SK-N-SH (cell line): ENCODE results near the gene HES1. TPM values are rescaled to one million over a fixed set of nuclear protein-coding genes. Genes with fewer than 3 reads are reported as not detected.
A peak's percentile ranks its signal among the peaks of the same experiment; 100 is the strongest.

Source experiments
- CTCF ChIA-PET: fragments of 300-600, 350-600 bp; formaldehyde crosslinking; extraction: SDS; loops from one replicate; lab custom pipeline; 2021; lab: Yijun Ruan, JAX
- POLR2A ChIA-PET: fragments of 350-600 bp; sonication (Branson Sonifier 250); formaldehyde crosslinking; extraction: SDS; loops from one replicate; lab custom pipeline; 2020; ENCODE audit warnings: antibody characterized with exemption, inconsistent platforms; lab: Yijun Ruan, JAX
- DNase-seq: peaks from one replicate; pipeline ENCODE4 v3.0.0; 2012
- H2AFZ ChIP-seq: fragments of 200-600 bp; sonication (generic); 2 replicates; pipeline ENCODE4 v1.8.1; 2016; ENCODE audit warnings: antibody characterized with exemption, mild to moderate bottlenecking, low read depth
- H3F3A ChIP-seq: fragments of 200-600 bp; sonication (generic); replicated peaks from 2 replicates; pipeline ENCODE3; 2016; ENCODE audit warnings: antibody characterized with exemption, mild to moderate bottlenecking; ENCODE audit not compliant: insufficient read depth
- H3K27ac ChIP-seq, 2 experiments: fragments of 200-500 bp in 1 of 2; fragments of 200-600 bp in 1 of 2; sonication (Bioruptor generic) in 1 of 2; sonication (generic), shearing (Covaris generic) in 1 of 2; 2 replicates each; pipeline versions ENCODE4 v1.5.1 to v1.6.1; 2014 to 2016; ENCODE audit warnings: low read depth in 2 of 2, inconsistent platforms in 1 of 2, low read length in 1 of 2, mild to moderate bottlenecking in 1 of 2, mixed read lengths in 1 of 2
- H3K27me3 ChIP-seq: fragments of 200-600 bp; sonication (generic), shearing (Covaris generic); 2 replicates; pipeline ENCODE4 v1.6.1; 2016; ENCODE audit warnings: mixed run types; ENCODE audit not compliant: insufficient read depth
- H3K36me3 ChIP-seq, 2 experiments: fragments of 200-500 bp in 1 of 2; fragments of 200-600 bp in 1 of 2; sonication (Bioruptor generic) in 1 of 2; sonication (generic) in 1 of 2; replicated peaks in 1 of 2; 2 replicates each; pipeline versions ENCODE3 to v1.5.1; 2014 to 2016; ENCODE audit warnings: low read length in 1 of 2, mild to moderate bottlenecking in 1 of 2; ENCODE audit not compliant: insufficient read depth in 2 of 2, control insufficient read depth in 1 of 2
- H3K4me1 ChIP-seq, 2 experiments: fragments of 200-500 bp in 1 of 2; fragments of 200-600 bp in 1 of 2; sonication (Bioruptor generic) in 1 of 2; sonication (generic), shearing (Covaris generic) in 1 of 2; 2 replicates each; pipeline versions ENCODE4 v1.5.1 to v1.6.1; 2014 to 2016; ENCODE audit warnings: low read depth in 1 of 2, low read length in 1 of 2, mixed run types in 1 of 2; ENCODE audit not compliant: insufficient read depth in 2 of 2, control insufficient read depth in 1 of 2
- H3K4me2 ChIP-seq: fragments of 200-600 bp; sonication (generic), shearing (Covaris generic); 2 replicates; pipeline ENCODE4 v1.6.1; 2017; ENCODE audit warnings: mixed run types
- H3K4me3 ChIP-seq, 2 experiments: fragments of 200-500 bp in 1 of 2; fragments of 200-600 bp in 1 of 2; sonication (Bioruptor generic) in 1 of 2; sonication (generic), shearing (Covaris generic) in 1 of 2; 2 replicates each; pipeline versions ENCODE4 v1.5.1 to v1.8.1; 2014 to 2016; ENCODE audit warnings: low read depth in 2 of 2, inconsistent platforms in 1 of 2, low read length in 1 of 2, mild to moderate bottlenecking in 1 of 2, mixed read lengths in 1 of 2, moderate library complexity in 1 of 2
- H3K79me2 ChIP-seq: fragments of 200-600 bp; sonication (generic); 2 replicates; pipeline ENCODE4 v1.8.1; 2017; ENCODE audit warnings: mild to moderate bottlenecking; ENCODE audit not compliant: insufficient read depth
- H3K9ac ChIP-seq: fragments of 200-600 bp; sonication (generic); 2 replicates; pipeline ENCODE4 v1.6.1; 2017; ENCODE audit warnings: mixed run types
- H3K9me2 ChIP-seq: fragments of 200-600 bp; sonication (generic); 2 replicates; pipeline ENCODE4 v1.6.1; 2017; ENCODE audit warnings: mixed run types
- H3K9me3 ChIP-seq: fragments of 200-600 bp; sonication (generic); 2 replicates; pipeline ENCODE4 v1.6.1; 2017; ENCODE audit warnings: mixed run types, mild to moderate bottlenecking, moderate library complexity
- H4K20me1 ChIP-seq: fragments of 200-600 bp; sonication (generic); 2 replicates; pipeline ENCODE4 v1.6.1; 2017; ENCODE audit warnings: mild to moderate bottlenecking, mixed run types; ENCODE audit not compliant: insufficient read depth
- CHD2 ChIP-seq: fragments of 150-350 bp; IDR thresholded peaks from 2 replicates; pipeline ENCODE4 v1.6.1; 2018; ENCODE audit warnings: low read length; ENCODE audit not compliant: partially characterized antibody
- EP300 ChIP-seq, 2 experiments: IDR thresholded peaks; 2 replicates each; pipeline versions ENCODE4 v1.4.0 to v1.6.1; 2012; ENCODE audit warnings: borderline replicate concordance in 1 of 2, low read depth in 1 of 2, low read length in 1 of 2
- EZH2phosphoT487 ChIP-seq: fragments of 200-600 bp; sonication (generic); IDR thresholded peaks from 2 replicates; pipeline ENCODE4 v1.6.1; 2017; ENCODE audit warnings: low read depth, mixed run types, mild to moderate bottlenecking, antibody characterized with exemption, moderate library complexity, borderline replicate concordance
- FOSL2 ChIP-seq: IDR thresholded peaks from 2 replicates; pipeline ENCODE4 v1.4.0; 2012; ENCODE audit warnings: low read depth, mild to moderate bottlenecking, moderate library complexity, borderline replicate concordance
- FOXJ3 ChIP-seq: sonication (generic); formaldehyde crosslinking; IDR thresholded peaks from 2 replicates; pipeline ENCODE4 v1.5.1; 2020; ENCODE audit warnings: mild to moderate bottlenecking, missing genetic modification reagents
- IRF3 ChIP-seq: fragments of 150-350 bp; IDR thresholded peaks from 2 replicates; pipeline ENCODE4 v1.6.1; 2016; ENCODE audit warnings: mild to moderate bottlenecking, low read depth, low read length
- MXI1 ChIP-seq: IDR thresholded peaks from 2 replicates; pipeline ENCODE4 v1.6.1; 2012; ENCODE audit warnings: mild to moderate bottlenecking, low read depth, low read length, improper control_type of control experiment
- NRF1 ChIP-seq: IDR thresholded peaks from 2 replicates; pipeline ENCODE4 v1.6.1; 2012; ENCODE audit warnings: low read depth, mild to moderate bottlenecking, low read length
- PBX3 ChIP-seq: IDR thresholded peaks from 2 replicates; pipeline ENCODE4; 2012
- RCOR1 ChIP-seq: fragments of 150-350 bp; IDR thresholded peaks from 2 replicates; pipeline ENCODE4 v1.6.1; 2017; ENCODE audit warnings: antibody characterized with exemption, low read length
- RXRA ChIP-seq: IDR thresholded peaks from 2 replicates; pipeline ENCODE4 v1.4.0; 2012; ENCODE audit warnings: low read depth, mild to moderate bottlenecking, borderline replicate concordance
- SMC3 ChIP-seq: IDR thresholded peaks from 2 replicates; pipeline ENCODE4 v1.6.1; 2012; ENCODE audit warnings: low read depth, low read length, improper control_type of control experiment
- USF1 ChIP-seq: IDR thresholded peaks from 2 replicates; pipeline ENCODE4 v1.4.0; 2012; ENCODE audit warnings: low read depth, borderline replicate concordance
- ZBTB33 ChIP-seq: IDR thresholded peaks from 2 replicates; pipeline ENCODE4 v1.4.0; 2012; ENCODE audit warnings: low read depth, borderline replicate concordance
- WGBS: methylation state at CpG from one replicate; pipeline ENCODE4 v1.1.6; 2017; ENCODE audit warnings: low lambda C conversion rate; 5-methylcytosine and 5-hydroxymethylcytosine counted together
- polyA plus RNA-seq, 3 experiments: library from polyadenylated mRNA; depleted of rRNA; stranded (reverse); fragments of >200 nt; gene quantifications; 2 replicates each; pipeline ENCODE4 v1.2.3, GENCODE V29; 2012

The HES1 gene
- polyA plus RNA-seq, 1 of the 3 experiments (the other 2 are of a cell fraction) = 225 TPM

- TF ChIP-seq PBX3 = no peak
- TF ChIP-seq MXI1 = no peak; the same call in 1 of the 2 replicates
- TF ChIP-seq EP300 (IDR thresholded peaks at IDR 0.05; ENCODE audit: borderline replicate concordance in 1 of 2, low read depth in 1 of 2, low read length in 1 of 2) = peak in 1 of 2 experiments; percentile 99; a peak in 2 of 4 replicates
Observed at GRCh38 chr3:194103983-194104751, 31.8 kb upstream of the HES1 start (continued).

- no peaks in the 10 kb centered on the region for H4K20me1 ChIP-seq
- no peak overlapping the region for H2AFZ ChIP-seq
- POLR2A ChIA-PET = no interaction called here
- H3K79me2 ChIP-seq = no peaks in the 10 kb centered on the region
- TF ChIP-seq ZBTB33 (no peak), NRF1 (no peak), USF1 (no peak)
- no peak overlapping the region for H3K27ac ChIP-seq
- no peak overlapping the region for H3K4me2 ChIP-seq
- no peaks in the 10 kb centered on the region for H3K9me3 ChIP-seq
- peaks cover 0 to 28% of the 10 kb centered on the region in 2 experiments; a peak in 2 of 4 replicates for H3K4me1 ChIP-seq
- H3K27me3 ChIP-seq = peaks cover 60% of the 10 kb centered on the region
- H3F3A ChIP-seq = no peaks in the 10 kb centered on the region
- 82% methylated on average over 9 of the region's 9 CpGs for WGBS
- CTCF ChIA-PET = interaction anchor here (1.0 to 1.5 kb wide), 3 partner anchors 33 to 210 kb away, joined by 3 to 5 read pairs (median 3); no protein-coding TSS in a partner anchor
- H3K36me3 ChIP-seq = no peaks in the 10 kb centered on the region
- no peak for DNase-seq
- H3K9me2 ChIP-seq = no peaks in the 10 kb centered on the region
- H3K4me3 ChIP-seq = no peak overlapping the region
- no peak overlapping the region for H3K9ac ChIP-seq
Observed at GRCh38 chr3:194105292-194105691, 30.7 kb upstream of the HES1 start.

- Histone ChIP-seq H3K9me2 (no peaks in the 10 kb centered on the region), H3K27ac (no peak overlapping the region), H3K4me2 (no peak overlapping the region), H3K9me3 (no peaks in the 10 kb centered on the region), H3K36me3 (no peaks in the 10 kb centered on the region), H3K27me3 (peaks cover 46% of the 10 kb centered on the region), H3K9ac (no peak overlapping the region), H2AFZ (no peak overlapping the region), H3K79me2 (no peaks in the 10 kb centered on the region), H3K4me3 (no peak overlapping the region), H4K20me1 (no peaks in the 10 kb centered on the region), H3F3A (no peaks in the 10 kb centered on the region), H3K4me1 (peaks cover 0 to 23% of the 10 kb centered on the region in 2 experiments; a peak in 2 of 4 replicates)
- ChIA-PET CTCF (interaction anchor here (1.0 kb wide), 1 partner anchor 29 kb away, joined by 4 read pairs; the partner anchor contains the start of gene HES1), POLR2A (no interaction called here)
- no peak for DNase-seq
- 96% methylated on average over 1 of the region's 1 CpG for WGBS
- TF ChIP-seq EZH2phosphoT487 (no peak), CHD2 (no peak), MXI1 (no peak), RXRA (no peak), NRF1 (no peak), FOXJ3 (CRISPR knock-in tag) (no peak), RCOR1 (no peak), USF1 (no peak), IRF3 (no peak), FOSL2 (no peak), SMC3 (no peak)
Observed at GRCh38 chr3:194107107-194107506, 28.8 kb upstream of the HES1 start.
